GM18951 (cell line): ENCODE measurements around the gene RDH11.

Source experiments
- POLR2A ChIP-seq: IDR thresholded peaks from 4 replicates; pipeline ENCODE4 v1.6.1; 2011; ENCODE audit warnings: mild to moderate bottlenecking; ENCODE audit not compliant: insufficient read length, insufficient read depth; ENCODE audit errors: extremely low read depth
- in situ Hi-C: fragments of 300-500 bp; cut with MboI; formaldehyde crosslinking; loops from one replicate; pipeline ENCODE4 v1.12.0; 2022; ENCODE audit warnings: low sequenced_read_pairs, mixed read lengths, inconsistent platforms; ENCODE audit not compliant: unreplicated experiment

RDH11 gene

GRCh38 chr14:67645414-67645813 is 50.1 kb downstream of the RDH11 start:
- in situ Hi-C loops = no loop called here
- TF ChIP-seq POLR2A = no peak

GRCh38 chr14:67644428-67644827 is 51.1 kb downstream of the RDH11 start:
- TF ChIP-seq POLR2A = no peak
- in situ Hi-C loops = no loop called here

GRCh38 chr14:67643713-67644112 is 51.9 kb downstream of the RDH11 start:
- in situ Hi-C loops = no loop called here
- no peak for TF ChIP-seq POLR2A

- no peak for TF ChIP-seq POLR2A
- in situ Hi-C loops = no loop called here
Measured at GRCh38 chr14:67641902-67642749, 53.4 kb downstream of the RDH11 start.

GRCh38 chr14:67641480-67641879 is 54.1 kb downstream of the RDH11 start:
- no peak for TF ChIP-seq POLR2A
- in situ Hi-C loops = no loop called here

- in situ Hi-C loops = no loop called here
- no peak for TF ChIP-seq POLR2A
Measured at GRCh38 chr14:67638642-67639041, 56.9 kb downstream of the RDH11 start.

GRCh38 chr14:67636361-67636919 is 59.1 kb downstream of the RDH11 start:
- in situ Hi-C loops = no loop called here
- TF ChIP-seq POLR2A = no peak

- in situ Hi-C loops = no loop called here
- TF ChIP-seq POLR2A = no peak
Measured at GRCh38 chr14:67633451-67634147, 62.0 kb downstream of the RDH11 start.

- TF ChIP-seq POLR2A = no peak
- in situ Hi-C loops = no loop called here
Measured at GRCh38 chr14:67630938-67631337, 64.6 kb downstream of the RDH11 start.

GRCh38 chr14:67630186-67630585 is 65.4 kb downstream of the RDH11 start:
- TF ChIP-seq POLR2A = no peak
- in situ Hi-C loops = no loop called here

- in situ Hi-C loops = no loop called here
- no peak for TF ChIP-seq POLR2A
Measured at GRCh38 chr14:67627519-67627918, 68.0 kb downstream of the RDH11 start.
